GM12878 (cell line): ENCODE measurements around the gene NDNF. TPM values are rescaled to one million over a fixed set of nuclear protein-coding genes. Genes with fewer than 3 reads are reported as not detected.

Experiments used
- ATAC-seq: fragments of 200-7000 bp; cut with Tn5 transposase; 3 replicates; pipeline ENCODE4 v1.9.1; 2020; ENCODE audit warnings: mild to moderate bottlenecking, moderate library complexity
- BruUV-seq: library from RNA; stranded (reverse); fragments of 400-500 nt; replicated peaks from 2 replicates; lab custom pipeline; 2021; lab: Mats Ljungman, UMichigan
- CTCF ChIA-PET: fragments of 300-600 bp; sonication (Branson Sonifier 250); formaldehyde crosslinking; extraction: SDS; loops from one replicate; lab custom pipeline; 2021; ENCODE audit warnings: inconsistent platforms; lab: Yijun Ruan, JAX
- POLR2A ChIA-PET: fragments of 350-600 bp; formaldehyde crosslinking; extraction: SDS; loops from one replicate; lab custom pipeline; 2021; ENCODE audit warnings: inconsistent platforms; lab: Charles Lee
- RAD21 ChIA-PET: fragments of 300-600 bp; sonication (Branson Sonifier 250); formaldehyde crosslinking; loops from one replicate; lab custom pipeline; 2023; ENCODE audit warnings: antibody characterized with exemption; ENCODE audit not compliant: unreplicated experiment; lab: Charles Lee
- SMC1A ChIA-PET: fragments of 300-600 bp; sonication (Branson Sonifier 250); formaldehyde crosslinking; loops from one replicate; lab custom pipeline; 2023; ENCODE audit not compliant: unreplicated experiment, uncharacterized antibody; lab: Charles Lee
- DNase-seq: peaks from one replicate; pipeline ENCODE4 v3.0.0-alpha.2; 2011; ENCODE audit warnings: low read depth, low spot score
- FAIRE-seq: peaks from 3 replicates; lab custom pipeline; 2011; peaks lifted over from hg19 to GRCh38; lab: Jason Lieb, UNC
- H2AFZ ChIP-seq: 2 replicates; pipeline ENCODE4 v1.6.0; 2011; ENCODE audit warnings: low read depth, low read length, control low read depth; ENCODE audit not compliant: control insufficient read depth
- H3K27ac ChIP-seq: 2 replicates; pipeline ENCODE4 v1.5.1; 2011; ENCODE audit warnings: control low read depth; ENCODE audit not compliant: control insufficient read depth, insufficient read depth
- H3K27me3 ChIP-seq, 2 experiments: replicated peaks in 1 of 2; 2 replicates each; pipeline versions ENCODE4 v1.6.0 to v1.6.1; 2011; ENCODE audit warnings: low read length in 1 of 2; ENCODE audit not compliant: control insufficient read depth in 2 of 2, insufficient read depth in 2 of 2
- H3K36me3 ChIP-seq, 2 experiments: 2 replicates each; pipeline ENCODE4 v1.5.1; 2011; ENCODE audit warnings: low read length in 1 of 2; ENCODE audit not compliant: control insufficient read depth in 2 of 2, insufficient read depth in 2 of 2
- H3K4me1 ChIP-seq: 2 replicates; pipeline ENCODE4 v1.6.1; 2011; ENCODE audit warnings: mild to moderate bottlenecking, low read length, moderate library complexity, mixed read lengths; ENCODE audit not compliant: control insufficient read depth, insufficient read depth
- H3K4me2 ChIP-seq: 2 replicates; pipeline ENCODE4 v1.6.0; 2011; ENCODE audit warnings: control low read depth; ENCODE audit not compliant: control insufficient read depth, insufficient read depth
- H3K4me3 ChIP-seq: fragments of 200-600 bp; sonication (generic); 2 replicates; pipeline ENCODE4 v1.5.1; 2016
- H3K79me2 ChIP-seq: 2 replicates; pipeline ENCODE4 v1.6.0; 2011; ENCODE audit warnings: low read length; ENCODE audit not compliant: control insufficient read depth, insufficient read depth
- H3K9ac ChIP-seq: 2 replicates; pipeline ENCODE4 v1.8.0; 2011; ENCODE audit warnings: low read length, control low read depth, mixed read lengths; ENCODE audit not compliant: control insufficient read depth, insufficient read depth
- H3K9me3 ChIP-seq: replicated peaks from 3 replicates; pipeline ENCODE4 v1.5.1; 2011; ENCODE audit warnings: mild to moderate bottlenecking, low read length; ENCODE audit not compliant: control insufficient read depth, insufficient read depth
- H4K20me1 ChIP-seq: 2 replicates; pipeline ENCODE4 v1.6.0; 2011; ENCODE audit not compliant: control insufficient read depth, insufficient read depth
- BRCA1 ChIP-seq: IDR thresholded peaks from 2 replicates; pipeline ENCODE4 v1.6.1; 2011; ENCODE audit warnings: low read depth, low read length, improper control_type of control experiment
- GABPA ChIP-seq: IDR thresholded peaks from 2 replicates; pipeline ENCODE4 v1.6.1; 2014; ENCODE audit warnings: antibody characterized with exemption, low read depth, mild to moderate bottlenecking, inconsistent platforms
- MTA2 ChIP-seq: fragments of 450-650 bp; IDR thresholded peaks from 2 replicates; pipeline ENCODE4 v1.6.1; 2016; ENCODE audit warnings: low read depth, mild to moderate bottlenecking, moderate library complexity
- POLR2AphosphoS2 ChIP-seq: IDR thresholded peaks from 2 replicates; pipeline ENCODE4 v1.6.1; 2011; ENCODE audit warnings: low read depth, mild to moderate bottlenecking, low read length, improper control_type of control experiment, moderate library complexity
- SRF ChIP-seq, 2 experiments: IDR thresholded peaks; 2 replicates each; pipeline ENCODE4 v1.6.1; 2011; ENCODE audit warnings: low read depth in 2 of 2, low read length in 2 of 2, mild to moderate bottlenecking in 1 of 2, moderate library complexity in 1 of 2
- SUPT20H ChIP-seq: IDR thresholded peaks from 2 replicates; pipeline ENCODE4 v1.6.1; 2011; ENCODE audit warnings: low read depth, mild to moderate bottlenecking, low read length, moderate library complexity, borderline replicate concordance; ENCODE audit not compliant: control insufficient read depth
- TARDBP ChIP-seq: IDR thresholded peaks from 2 replicates; pipeline ENCODE4 v1.6.1; 2016; ENCODE audit warnings: borderline replicate concordance
- YY1 ChIP-seq: IDR thresholded peaks from 2 replicates; pipeline ENCODE4 v1.6.1; 2011; ENCODE audit warnings: low read depth, mild to moderate bottlenecking, low read length
- ZSCAN29 ChIP-seq: fragments of 450-650 bp; IDR thresholded peaks from 2 replicates; pipeline ENCODE4 v1.6.1; 2017; ENCODE audit warnings: mild to moderate bottlenecking, moderate library complexity
- in situ Hi-C: fragments of 300-500 bp; cut with MboI; formaldehyde crosslinking; loops from 9 replicates; pipeline ENCODE4 v1.14.3; 2018; ENCODE audit warnings: mixed read lengths
- intact Hi-C: fragments of 100-400 bp; cut with micrococcal nuclease; formaldehyde crosslinking; loops from one replicate; pipeline ENCODE4 v1.14.2; 2022; ENCODE audit not compliant: unreplicated experiment
- polyA plus RNA-seq, 11 experiments: library from polyadenylated mRNA; depleted of rRNA in 4 of 11; unstranded in 6 of 11; stranded (reverse) in 5 of 11; fragments of >200 nt; fragmentation: Nextera tagmentation in 4 of 11; fragmentation: Illumina TruSeq in 1 of 11; extraction: Ambion mirVana in 4 of 11; extraction: Trizol in 1 of 11; gene quantifications; 1 replicate in 1 of 11; 2 replicates in 10 of 11; pipeline versions ENCODE4 v1.2.1 to v1.2.3, GENCODE V29; 2011 to 2016; ENCODE audit warnings: inconsistent platforms in 2 of 11, missing spikeins in 2 of 11, low read depth in 1 of 11
- total RNA-seq, 4 experiments: library from RNA; depleted of rRNA in 3 of 4; stranded (reverse); fragments of >200 nt in 3 of 4; fragmentation: Illumina TruSeq in 1 of 4; extraction: Trizol in 1 of 4; gene quantifications; 2 replicates each; pipeline versions ENCODE4 v1.2.1 to v1.2.3, GENCODE V29; 2013 to 2021
- TF ChIP-seq, protein P1 (sequence below): IDR thresholded peaks from 2 replicates; pipeline ENCODE4 v1.6.1; 2012; ENCODE audit warnings: low read depth, low read length, improper control_type of control experiment

Gene NDNF
- total and polyA plus RNA-seq, 10 of the 15 experiments (the other 5 are each of a cell fraction or from before 2014, with no cell fraction given), result 0.26 TPM; not detected in 9

DNA sequence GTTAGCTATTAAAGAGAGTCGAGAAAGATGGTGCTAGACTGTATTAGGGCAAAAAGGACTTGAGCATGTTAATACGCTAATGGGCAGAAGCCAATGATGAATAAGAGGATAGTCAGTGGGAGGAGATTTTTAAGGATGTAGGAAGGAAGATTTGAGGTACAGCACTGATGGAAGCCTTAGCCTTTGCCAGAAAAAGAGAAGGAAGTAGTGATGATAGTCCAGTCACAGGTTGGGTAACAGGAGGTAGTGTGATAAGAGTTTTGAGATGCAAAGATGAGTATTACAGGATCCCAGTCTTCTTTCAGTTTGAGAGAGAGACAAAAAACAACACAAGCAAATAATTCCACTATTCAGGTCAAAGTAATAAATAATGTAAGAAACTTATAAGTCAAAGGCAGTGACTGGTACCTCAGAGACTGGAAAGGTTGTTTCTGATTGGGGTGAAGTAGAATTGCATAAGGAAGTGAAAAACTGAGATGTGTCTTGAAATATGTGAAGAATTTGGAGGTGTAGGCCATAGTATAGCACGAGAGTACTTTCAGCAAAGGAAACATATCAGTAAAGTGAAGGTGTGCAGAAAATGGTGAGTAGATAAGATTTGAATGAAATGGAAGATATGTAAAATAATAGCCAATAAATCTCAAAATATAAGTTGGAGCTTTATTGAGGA, 22.1 kb upstream of the NDNF start (continued):
- no peak for TF ChIP-seq GABPA

DNA sequence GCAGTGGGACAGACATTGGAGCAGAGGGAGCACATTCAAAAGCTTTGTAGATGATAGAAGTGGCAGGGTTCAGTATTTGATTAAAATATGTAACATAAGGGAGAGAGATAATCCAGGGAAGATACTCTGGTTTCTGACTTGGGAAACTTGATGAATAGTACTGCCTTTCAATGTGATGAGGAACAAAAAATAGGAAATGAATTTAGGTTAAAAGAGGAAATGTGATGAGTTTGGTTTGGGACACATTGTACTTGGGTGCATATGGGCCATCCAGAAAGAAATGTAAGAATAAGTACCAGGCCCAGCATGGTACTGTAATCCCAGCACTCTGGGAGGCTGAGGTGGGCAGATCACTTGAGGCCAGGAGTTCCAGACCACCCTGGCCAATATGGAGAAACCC, 20.9 kb upstream of the NDNF start:
- Histone ChIP-seq H3K4me3 (no peak overlapping the region), H3K9ac (no peak overlapping the region), H4K20me1 (no peaks in the 10 kb centered on the region), H3K4me2 (no peak overlapping the region), H3K9me3 (no peaks in the 10 kb centered on the region), H3K4me1 (no peaks in the 10 kb centered on the region), H3K79me2 (no peaks in the 10 kb centered on the region), H2AFZ (no peak overlapping the region), H3K27me3 (no peaks in the 10 kb centered on the region), H3K36me3 (no peaks in the 10 kb centered on the region), H3K27ac (no peak overlapping the region)
- BruUV-seq, result no TSS peak
- in situ Hi-C loops, result loop anchor here (10.0 kb wide), 2 partner anchors 938 to 1018 kb away; no protein-coding TSS in a partner anchor
- DNase-seq, result no peak
- SMC1A ChIA-PET, result interaction anchor here (1.1 kb wide), 1 partner anchor 10 kb away, joined by 3 read pairs; no protein-coding TSS in a partner anchor
- TF ChIP-seq SRF (IDR thresholded peaks at IDR 0.05; ENCODE audit: low read depth in 2 of 2, low read length in 2 of 2) (no peak), YY1 (no peak), SUPT20H (no peak), POLR2AphosphoS2 (no peak), BRCA1 (no peak), MTA2 (no peak), TARDBP (no peak), ZSCAN29 (no peak)
- TF ChIP-seq, protein P1, sequence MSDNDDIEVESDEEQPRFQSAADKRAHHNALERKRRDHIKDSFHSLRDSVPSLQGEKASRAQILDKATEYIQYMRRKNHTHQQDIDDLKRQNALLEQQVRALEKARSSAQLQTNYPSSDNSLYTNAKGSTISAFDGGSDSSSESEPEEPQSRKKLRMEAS, result no peak
- intact Hi-C loops, result no loop called here
- POLR2A ChIA-PET, result no interaction called here
- CTCF ChIA-PET, result no interaction called here
- FAIRE-seq, result no peak
- RAD21 ChIA-PET, result no interaction called here
- no peak for ATAC-seq
